GM21367 (cell line): ENCODE measurements around the gene SLC6A2.
"Not testable (repeated sequence)": the region's sequence is repeated elsewhere in the genome, so short reads cannot be mapped to it uniquely, and the experiment has no call there.

Source experiments
- ATAC-seq: cut with Tn5 transposase; IDR thresholded peaks from one replicate; pipeline ENCODE4 v1.9.1; 2021; ENCODE audit not compliant: unreplicated experiment

Gene SLC6A2

DNA sequence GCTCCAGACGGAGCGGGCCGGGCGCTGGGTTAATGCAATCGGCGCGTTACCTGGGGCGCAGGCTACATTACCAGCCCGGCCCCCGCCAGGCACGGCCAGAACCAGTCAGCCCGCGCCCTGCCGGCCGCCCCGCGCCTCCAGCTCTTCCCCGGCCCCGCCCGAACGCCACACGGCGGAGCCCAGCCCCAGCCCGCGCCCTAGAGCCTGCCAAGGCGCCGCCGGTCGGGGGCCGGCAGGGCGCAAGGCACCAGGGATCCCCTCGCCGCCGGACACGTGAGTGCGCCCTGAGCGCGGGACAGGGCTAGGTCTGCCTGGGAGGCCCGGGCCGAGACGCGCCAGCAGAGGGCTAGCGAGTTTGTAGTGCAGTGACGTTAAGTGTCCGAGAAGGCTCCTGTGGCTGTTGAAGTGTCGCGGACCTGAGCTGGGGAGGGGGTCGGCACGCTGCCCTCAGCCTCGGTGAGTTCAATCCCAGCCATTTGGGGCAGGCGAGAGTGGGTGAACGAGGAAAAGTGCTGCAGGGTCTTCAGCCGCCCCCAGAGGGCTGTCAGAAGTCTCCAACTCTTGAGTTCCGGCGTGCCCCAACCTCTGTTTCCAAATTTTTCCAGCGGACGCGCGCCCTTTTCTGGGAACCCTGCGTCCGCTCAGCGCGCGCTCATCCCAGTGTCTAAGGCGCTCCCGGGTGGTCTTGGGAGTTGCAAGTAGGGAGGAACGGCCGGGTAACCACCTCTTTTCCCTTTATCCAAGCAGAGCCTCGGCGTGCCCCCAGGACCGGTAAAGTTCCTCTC lies at the start of gene SLC6A2:
Gene SLC6A2, plus strand, starts transcription at position 92 of the 785 bp plus-strand sequence. CDS start 707 bp downstream, outside the sequence.
- no peak for ATAC-seq

GRCh38 chr16:55613613-55614335 lies 42.0 kb upstream of the SLC6A2 start:
- ATAC-seq = no peak

DNA sequence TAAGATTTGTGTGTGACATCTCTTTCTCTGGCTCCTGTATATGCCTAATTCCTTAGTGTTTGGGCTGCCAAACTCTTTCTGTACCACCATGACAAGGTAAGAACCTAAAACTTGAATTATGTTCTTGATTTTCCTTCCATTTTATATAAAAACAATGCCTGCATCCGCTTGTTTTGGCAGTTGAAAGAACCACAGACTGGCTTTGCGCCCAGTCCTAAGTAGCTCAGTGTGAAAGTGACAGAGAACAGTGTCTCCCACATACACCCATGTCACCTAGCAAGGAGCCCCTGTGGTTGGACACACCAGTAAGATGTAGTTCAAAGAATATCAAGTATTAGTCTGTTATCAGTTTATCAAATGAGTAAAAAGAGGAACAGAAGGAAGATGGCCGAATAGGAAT lies 40.7 kb upstream of the SLC6A2 start:
- ATAC-seq = no peak

GRCh38 chr16:55615670-55616069 lies 40.1 kb upstream of the SLC6A2 start:
- not testable (repeated sequence) for ATAC-seq

GRCh38 chr16:55621771-55622170 lies 34.0 kb upstream of the SLC6A2 start:
- no peak for ATAC-seq

DNA sequence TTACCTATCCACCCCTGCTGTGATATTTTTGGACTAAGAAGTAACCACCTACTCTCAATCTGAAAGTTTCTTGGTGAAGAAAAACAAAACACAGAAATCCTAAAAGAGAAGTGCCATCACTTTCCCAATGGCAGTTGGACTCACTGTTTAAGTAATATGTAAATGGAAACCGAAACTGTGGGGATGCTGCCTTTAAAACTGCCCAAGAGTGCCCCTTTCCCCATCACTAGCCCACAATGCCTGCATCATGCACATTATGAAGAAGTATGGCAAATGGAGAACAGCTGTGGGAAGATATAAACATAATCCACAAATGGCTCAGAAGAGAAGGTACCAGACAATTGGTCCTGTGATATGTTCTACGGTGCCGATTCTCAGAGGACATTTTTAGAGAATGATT lies 33.5 kb upstream of the SLC6A2 start:
- ATAC-seq = no peak

DNA sequence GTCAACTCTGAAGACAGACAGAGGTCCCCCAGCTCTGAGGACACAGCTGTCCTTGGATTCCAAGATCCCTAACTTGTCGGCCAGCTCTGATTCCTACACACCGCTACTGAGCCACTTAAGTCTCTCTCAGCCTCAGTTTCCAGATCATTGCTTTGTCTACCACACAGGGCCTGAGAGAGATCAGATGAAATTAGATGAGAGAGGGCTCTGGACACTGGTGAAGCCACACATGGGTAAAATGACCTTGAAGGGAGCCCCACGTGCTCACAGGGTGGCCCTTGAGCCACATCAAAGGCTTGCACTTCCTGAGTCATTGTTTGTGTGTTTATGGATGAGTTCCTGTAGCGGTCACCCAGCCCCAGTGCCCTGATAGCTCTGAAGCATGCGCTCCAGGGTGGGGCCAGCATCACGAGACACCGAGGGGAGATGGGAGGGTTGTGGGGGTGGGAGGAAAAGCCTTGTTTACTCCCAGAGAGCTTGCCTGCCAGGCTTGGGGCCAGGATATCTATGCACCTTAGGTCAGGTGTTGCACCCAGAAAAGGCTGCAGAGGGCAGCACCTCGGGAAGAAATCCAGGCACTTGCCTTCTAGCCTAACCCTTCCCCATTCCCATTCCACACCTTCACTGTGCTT lies 32.7 kb upstream of the SLC6A2 start:
- no peak for ATAC-seq

DNA sequence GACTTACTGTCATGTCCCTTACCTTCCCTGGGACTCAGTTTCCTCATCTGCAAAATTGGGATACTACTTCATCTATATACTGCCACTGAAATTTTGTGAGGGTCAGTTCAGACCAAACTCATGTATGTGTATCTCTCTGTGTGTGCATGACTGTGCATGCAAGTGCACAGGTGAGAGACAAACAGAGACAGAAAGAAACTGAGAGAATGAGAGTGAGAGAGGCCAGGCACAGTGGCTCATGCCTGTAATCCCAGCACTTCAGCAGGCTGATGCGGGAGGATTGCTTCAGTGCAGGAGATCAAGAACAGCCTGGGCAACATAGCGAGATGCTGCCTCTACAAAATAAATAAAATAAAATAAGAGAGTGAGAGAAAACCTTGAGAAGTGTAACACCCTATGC lies 32.1 kb upstream of the SLC6A2 start:
- no peak for ATAC-seq

DNA sequence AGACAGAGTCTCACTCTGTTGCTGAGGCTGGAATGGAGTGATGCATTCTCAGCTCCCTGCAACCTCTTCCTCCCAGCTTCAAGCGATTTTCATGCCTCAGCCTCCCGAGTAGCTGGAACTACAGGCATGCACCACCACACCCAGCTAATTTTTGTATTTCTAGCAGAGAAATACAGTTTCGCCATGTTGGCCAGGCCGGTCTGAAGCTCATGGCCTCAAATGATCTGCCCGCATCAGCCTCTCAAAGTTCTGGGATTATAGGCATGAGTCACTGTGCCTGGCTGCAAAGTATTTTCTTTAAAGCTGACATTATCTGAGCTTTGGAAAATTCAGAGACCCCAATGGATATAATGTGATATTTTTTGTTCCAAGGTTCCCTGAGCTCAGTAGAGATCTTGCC lies 31.1 kb upstream of the SLC6A2 start:
- no peak for ATAC-seq

GRCh38 chr16:55625843-55626242 lies 29.9 kb upstream of the SLC6A2 start:
- no peak for ATAC-seq

GRCh38 chr16:55628306-55628968 lies 27.4 kb upstream of the SLC6A2 start:
- no peak for ATAC-seq

GRCh38 chr16:55630774-55631173 lies 25.0 kb upstream of the SLC6A2 start:
- no peak for ATAC-seq

DNA sequence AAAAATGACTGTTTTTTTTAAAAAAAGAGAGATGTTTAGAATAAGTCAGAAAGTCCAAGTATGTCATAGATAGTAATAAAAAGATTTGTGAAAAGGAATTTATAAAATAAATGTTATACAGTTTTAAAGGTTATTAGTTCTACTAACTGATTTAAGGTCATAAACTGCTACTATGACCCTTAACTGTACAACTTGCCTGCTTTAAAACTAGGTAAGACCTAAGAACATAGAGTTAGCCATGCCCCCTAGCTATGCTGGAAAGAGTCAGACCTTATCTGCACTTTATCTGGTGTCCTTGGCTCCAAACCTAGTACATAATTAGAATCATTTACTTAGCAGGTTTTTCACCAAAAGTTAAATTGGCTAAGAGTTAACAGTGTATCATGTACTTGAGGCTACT lies 23.5 kb upstream of the SLC6A2 start:
- ATAC-seq = no peak

DNA sequence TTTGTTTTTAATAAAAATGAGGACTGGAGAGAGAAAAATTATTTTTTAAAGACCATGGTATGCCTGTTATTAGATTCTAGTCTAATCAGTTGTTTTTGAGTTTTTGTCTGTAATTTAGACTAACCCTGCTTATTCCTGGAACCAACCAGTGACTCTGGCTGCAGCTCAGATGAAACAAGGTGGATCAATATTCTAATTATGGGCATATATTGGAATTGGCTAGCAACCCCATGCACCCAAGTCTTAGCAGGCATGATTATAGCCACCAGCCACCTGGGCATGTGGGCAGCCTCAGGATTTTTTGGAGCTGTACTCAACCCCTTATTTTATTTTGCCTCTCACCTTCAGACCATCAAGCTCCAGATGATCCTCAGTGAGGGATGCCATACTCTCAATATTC lies 21.6 kb upstream of the SLC6A2 start:
- no peak for ATAC-seq

DNA sequence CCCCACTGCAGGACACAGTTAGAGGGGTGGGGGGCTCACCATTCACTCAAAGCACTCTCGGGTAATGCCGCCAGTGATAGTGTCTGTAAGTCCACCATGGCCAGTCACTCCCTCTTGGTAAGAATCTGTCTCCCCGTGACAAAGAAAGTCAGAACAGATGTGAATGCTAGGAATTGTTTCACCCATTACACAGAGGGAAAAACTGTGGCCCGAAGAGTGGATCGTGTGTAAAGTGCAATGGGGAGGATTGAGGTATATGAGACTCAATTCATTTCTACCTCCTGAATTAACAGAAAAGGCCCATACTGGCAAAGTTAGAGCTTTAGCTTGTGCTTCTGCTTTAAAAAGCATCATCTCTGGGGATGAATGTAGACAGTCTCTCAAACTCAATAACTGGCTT lies 17.5 kb upstream of the SLC6A2 start:
- no peak for ATAC-seq

GRCh38 chr16:55640701-55641327 lies 15.0 kb upstream of the SLC6A2 start:
- ATAC-seq = no peak

GRCh38 chr16:55641430-55642056 lies 14.2 kb upstream of the SLC6A2 start:
- ATAC-seq = no peak

GRCh38 chr16:55642611-55643010 lies 13.2 kb upstream of the SLC6A2 start:
- no peak for ATAC-seq

GRCh38 chr16:55643161-55643970 lies 12.4 kb upstream of the SLC6A2 start:
- ATAC-seq = no peak

DNA sequence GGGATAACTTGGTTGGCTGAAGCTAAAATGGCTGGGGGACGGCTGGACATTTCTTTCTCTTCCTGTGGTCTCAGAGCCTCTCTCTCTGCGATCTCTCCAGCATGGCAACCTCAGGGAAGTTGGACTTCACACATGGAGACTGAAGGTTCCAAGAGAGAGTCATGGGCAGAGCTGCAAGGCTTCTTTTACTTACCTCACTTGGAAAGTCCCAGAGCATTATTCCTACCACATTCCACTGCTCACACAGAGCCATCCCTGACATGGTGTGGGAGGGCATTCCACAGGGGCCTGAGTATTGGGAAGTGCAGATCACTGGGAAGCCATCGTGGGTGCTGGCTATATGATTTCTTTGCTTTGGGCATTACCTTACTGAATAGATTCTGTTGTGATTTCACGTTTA lies 9.8 kb upstream of the SLC6A2 start:
- ATAC-seq = no peak
